Psoas muscle (tissue), 8 donors: Measurements from ENCODE around the gene ISG20. TPM values are rescaled to one million over a fixed set of nuclear protein-coding genes. Genes with fewer than 3 reads are reported as not detected.

Experiments
- ATAC-seq, 4 donors: fragments of 200-7000 bp; cut with Tn5 transposase; one replicate each; pipeline ENCODE4 v1.9.1; 2020; ENCODE audit warnings: moderate library complexity in 3 of 4, mild to moderate bottlenecking in 2 of 4
- DNase-seq, 2 donors: peaks; one replicate each; pipeline ENCODE4 v3.0.0-alpha.2; 2020
- H3K27ac ChIP-seq: fragments of 200-600 bp; one replicate; pipeline ENCODE4 v1.8.0; 2022
- H3K27me3 ChIP-seq, 3 donors: fragments of 200-600 bp in 1 of 3; one replicate each; pipeline versions ENCODE4 v1.6.1 to v1.8.0; 2013 to 2022; ENCODE audit warnings: low read length in 2 of 3, mild to moderate bottlenecking in 2 of 3, moderate library complexity in 1 of 3; ENCODE audit not compliant: insufficient read depth in 3 of 3
- H3K36me3 ChIP-seq, 2 donors: fragments of 200-600 bp in 1 of 2; one replicate each; pipeline versions ENCODE4 v1.6.1 to v1.8.0; 2013 to 2022; ENCODE audit warnings: low read depth in 1 of 2, mild to moderate bottlenecking in 1 of 2, moderate library complexity in 1 of 2; ENCODE audit not compliant: insufficient read depth in 1 of 2
- H3K4me1 ChIP-seq: fragments of 200-600 bp; one replicate; pipeline ENCODE4 v1.8.0; 2022
- H3K4me3 ChIP-seq: fragments of 200-600 bp; one replicate; pipeline ENCODE4 v1.8.0; 2022; ENCODE audit warnings: mild to moderate bottlenecking
- H3K9me3 ChIP-seq: fragments of 200-600 bp; one replicate; pipeline ENCODE4 v1.8.0; 2022
- CTCF ChIP-seq: fragments of 200-600 bp; IDR thresholded peaks from one replicate; pipeline ENCODE4 v1.8.0; 2022; ENCODE audit warnings: antibody characterized with exemption
- WGBS, 3 donors: extraction: QIAGEN DNeasy Blood & Tissue Kit; methylation state at CpG; one replicate each; pipeline versions ENCODE4 v1.1.6 to v1.1.7; 2013; 5-methylcytosine and 5-hydroxymethylcytosine counted together
- intact Hi-C, 2 donors: fragments of 100-400 bp; cut with DNase I; formaldehyde crosslinking; loops; one replicate each; pipeline versions ENCODE4 v1.11.0 to v1.14.2; 2022
- polyA plus RNA-seq, 3 donors: library from polyadenylated mRNA; stranded (reverse); fragments of 200-250 nt; gene quantifications; one replicate each; pipeline ENCODE4 v1.2.3, GENCODE V29; 2013
- total RNA-seq, 4 donors: library from RNA; stranded (reverse); fragmentation: NEBNext Ultra II Directional in 2 of 4; extraction: Animal tissue kit (Norgen Biotek cat#: 25700) in 2 of 4; gene quantifications; one replicate each; pipeline versions ENCODE4 v1.2.1 to v1.2.4, GENCODE V29; 2021 to 2023
- donor health status: healthy with polysubstance abuse.
- donor health status: DM: no; HTN: no; CAD: no; lungs with moderate emphysema.
- donor health status: Bipolar disorder and iron deficiency.
- donor health status: healthy.
- donor health status: DM: yes; HTN: yes; CAD: no.
- donor health status: DM: no; HTN: no; CAD: no.
- donor health status: DM: no; HTN: no; CAD: no.
- donor health status: DM: yes; HTN: yes; CAD: no.

Gene ISG20
- total and polyA plus RNA-seq, 7 donors: 1.1 to 7.4 (median 3.8) TPM

GRCh38 chr15:88695101-88695500 lies 56.3 kb downstream of the ISG20 start:
- 82 to 89% (median 88%) methylated on average over 8 of the region's 8 CpGs for WGBS, 3 donors
- no peak for TF ChIP-seq CTCF
- Histone ChIP-seq H3K27ac (no peak overlapping the region), H3K4me3 (no peak overlapping the region), H3K36me3 (no peaks in the 10 kb centered on the region), H3K9me3 (no peaks in the 10 kb centered on the region), H3K27me3 (peaks cover 0 to 5% (median 0%) of the 10 kb centered on the region in 3 donors), H3K4me1 (no peaks in the 10 kb centered on the region)
- intact Hi-C loops: no loop called here
- ATAC-seq (no peak), DNase-seq (no peak)

DNA sequence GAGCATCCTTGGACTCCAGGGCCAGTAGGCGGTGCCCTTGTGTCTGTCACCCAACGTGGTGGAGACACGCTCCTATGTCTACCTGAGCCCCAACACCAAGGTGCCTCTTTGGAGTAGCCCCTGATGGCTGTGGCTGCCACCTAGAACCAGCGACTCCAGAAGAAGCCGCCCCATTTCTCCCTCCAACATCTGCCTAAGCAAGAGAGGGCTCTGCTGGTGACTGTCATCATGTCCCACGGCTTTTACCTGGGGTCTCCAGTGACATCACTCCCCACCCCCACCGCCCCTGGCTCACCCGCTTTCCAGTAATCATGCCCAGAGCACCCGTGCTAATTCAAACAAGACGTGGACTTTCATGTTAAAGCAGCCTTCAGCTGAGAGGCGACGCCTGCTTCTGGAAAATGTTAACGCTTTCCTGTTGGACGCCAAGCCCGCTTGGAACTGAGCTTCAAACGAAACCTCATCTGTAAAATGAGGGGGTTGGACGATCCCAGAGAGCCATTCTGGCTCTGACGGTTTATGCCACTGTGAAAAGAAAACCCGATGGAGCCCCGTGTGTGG lies 57.0 kb downstream of the ISG20 start:
- Histone ChIP-seq H3K4me1 (no peaks in the 10 kb centered on the region), H3K27ac (no peak overlapping the region), H3K27me3 (peaks cover 0 to 5% (median 0%) of the 10 kb centered on the region in 3 donors), H3K36me3 (no peaks in the 10 kb centered on the region), H3K9me3 (no peaks in the 10 kb centered on the region), H3K4me3 (no peak overlapping the region)
- intact Hi-C loops: no loop called here
- no peak for ATAC-seq
- 51 to 54% (median 54%) methylated on average over 20 of the region's 20 CpGs for WGBS, 3 donors
- DNase-seq: no peak
- TF ChIP-seq CTCF: no peak

- Histone ChIP-seq H3K9me3 (no peaks in the 10 kb centered on the region), H3K27ac (no peak overlapping the region), H3K36me3 (no peaks in the 10 kb centered on the region), H3K4me3 (no peak overlapping the region), H3K4me1 (no peaks in the 10 kb centered on the region), H3K27me3 (peaks cover 0 to 5% (median 0%) of the 10 kb centered on the region in 3 donors)
- ATAC-seq (no peak), DNase-seq (no peak)
- intact Hi-C loops: no loop called here
- TF ChIP-seq CTCF: no peak
- 68 to 69% (median 69%) methylated on average over 3 of the region's 3 CpGs for WGBS, 3 donors
Measured at GRCh38 chr15:88696254-88696653, 57.4 kb downstream of the ISG20 start.

DNA sequence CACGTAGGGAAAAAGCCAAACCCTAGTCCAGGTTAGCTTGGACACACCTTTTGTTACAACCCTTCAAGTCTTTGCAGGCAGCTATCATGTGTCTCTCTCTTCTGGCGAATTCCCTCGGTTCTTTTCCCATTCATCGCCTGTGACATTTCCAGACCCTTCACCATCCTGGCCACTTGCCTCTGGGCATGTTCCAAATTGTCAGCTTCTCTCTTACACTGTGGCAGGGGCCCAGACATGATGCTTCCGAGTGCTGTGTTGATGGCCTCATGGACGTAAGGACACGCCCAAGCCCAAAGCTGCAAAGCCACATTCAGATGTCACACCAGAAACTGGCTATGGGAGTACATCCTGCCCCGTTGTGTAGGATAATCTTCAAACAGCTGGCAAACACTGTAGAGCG lies 58.5 kb downstream of the ISG20 start:
- DNase-seq: no peak
- no peaks in the 10 kb centered on the region for H3K4me1 ChIP-seq
- H3K27ac ChIP-seq: no peak overlapping the region
- H3K36me3 ChIP-seq: no peaks in the 10 kb centered on the region
- ATAC-seq: no peak
- no peaks in the 10 kb centered on the region for H3K9me3 ChIP-seq
- no peak for TF ChIP-seq CTCF
- intact Hi-C loops: no loop called here
- no peak overlapping the region for H3K4me3 ChIP-seq
- WGBS, 3 donors: 47 to 57% (median 55%) methylated on average over 9 of the region's 9 CpGs
- H3K27me3 ChIP-seq: peaks cover 0 to 5% (median 0%) of the 10 kb centered on the region in 3 donors

DNA sequence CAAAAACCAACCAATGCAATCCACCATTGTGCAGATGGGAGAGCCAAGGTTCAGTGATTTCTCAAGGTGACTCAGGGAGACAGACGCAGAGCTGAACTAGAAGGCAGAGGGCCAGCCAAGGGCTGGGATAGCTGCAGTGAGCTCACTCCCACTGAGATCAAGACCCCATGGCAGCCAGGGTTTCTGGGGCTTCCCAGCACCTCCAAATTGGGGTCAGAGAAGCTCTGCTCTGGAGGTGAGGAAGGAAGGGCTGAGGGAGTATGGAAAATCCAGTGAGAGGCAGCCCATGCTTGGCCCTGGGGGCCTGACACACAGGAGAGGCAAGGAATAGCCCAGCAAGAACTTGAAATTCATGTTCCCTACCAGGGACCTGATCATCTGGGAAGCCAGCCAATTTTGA lies 61.0 kb downstream of the ISG20 start:
- Histone ChIP-seq H3K36me3 (no peaks in the 10 kb centered on the region), H3K9me3 (no peaks in the 10 kb centered on the region), H3K27ac (no peak overlapping the region), H3K27me3 (peaks cover 0 to 9% (median 5%) of the 10 kb centered on the region in 3 donors), H3K4me3 (no peak overlapping the region), H3K4me1 (no peaks in the 10 kb centered on the region)
- intact Hi-C loops: no loop called here
- no peak for TF ChIP-seq CTCF
- WGBS, 3 donors: 79 to 93% (median 81%) methylated on average over 1 of the region's 1 CpG
- DNase-seq (no peak), ATAC-seq (no peak)
